GM12801 (cell line): ENCODE data around the gene PPFIA4.

ENCODE experiments used
- CTCF ChIP-seq: IDR thresholded peaks from one replicate; pipeline ENCODE4 v1.5.1; 2011; ENCODE audit warnings: control low read depth; ENCODE audit not compliant: insufficient read length; ENCODE audit errors: extremely low read depth

PPFIA4 gene

GRCh38 chr1:203026031-203026665, at the start of gene PPFIA4:
PPFIA4 (plus strand) TSS chr1:203026491; CDS start chr1:203039009, 12,518 bp downstream.
- no peak for TF ChIP-seq CTCF

DNA sequence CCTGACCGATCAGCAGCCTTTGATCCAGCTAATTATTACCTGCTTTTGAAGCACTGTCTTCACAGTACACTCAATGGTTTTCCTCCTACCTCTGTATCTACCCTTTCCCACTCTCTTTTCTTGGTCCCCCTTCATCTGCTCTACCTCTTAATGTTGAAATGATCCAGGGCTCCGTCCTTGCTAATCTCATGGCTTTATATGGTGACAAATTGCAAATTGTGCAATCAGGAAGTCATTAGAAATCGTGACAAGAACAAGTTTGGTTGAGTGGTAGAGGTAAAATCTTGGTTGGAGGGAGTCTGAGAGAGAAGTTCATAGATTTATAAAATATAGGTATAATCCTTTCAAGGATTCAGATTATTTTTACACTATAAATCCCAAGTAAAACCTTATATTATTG, 49.7 kb upstream of the PPFIA4 start:
- TF ChIP-seq CTCF = no peak

DNA sequence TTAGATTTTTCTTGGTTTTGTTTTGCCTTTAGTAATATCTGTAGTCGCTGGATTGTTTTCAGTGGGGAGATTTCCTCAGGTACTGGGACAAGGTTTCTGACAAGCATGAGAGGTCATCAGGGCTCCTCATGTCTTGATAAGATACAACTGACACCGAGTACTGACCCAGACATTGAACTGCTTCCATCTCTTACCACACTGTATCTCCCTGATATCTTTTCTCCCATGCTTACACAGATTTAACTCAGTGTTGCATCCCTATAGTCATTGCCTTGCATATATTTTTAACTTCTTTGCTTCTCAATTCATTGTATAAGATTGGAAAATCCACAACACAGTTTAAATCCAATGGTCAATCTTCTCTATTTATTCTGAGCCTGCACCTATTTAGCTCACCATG, 46.8 kb upstream of the PPFIA4 start:
- TF ChIP-seq CTCF = no peak

DNA sequence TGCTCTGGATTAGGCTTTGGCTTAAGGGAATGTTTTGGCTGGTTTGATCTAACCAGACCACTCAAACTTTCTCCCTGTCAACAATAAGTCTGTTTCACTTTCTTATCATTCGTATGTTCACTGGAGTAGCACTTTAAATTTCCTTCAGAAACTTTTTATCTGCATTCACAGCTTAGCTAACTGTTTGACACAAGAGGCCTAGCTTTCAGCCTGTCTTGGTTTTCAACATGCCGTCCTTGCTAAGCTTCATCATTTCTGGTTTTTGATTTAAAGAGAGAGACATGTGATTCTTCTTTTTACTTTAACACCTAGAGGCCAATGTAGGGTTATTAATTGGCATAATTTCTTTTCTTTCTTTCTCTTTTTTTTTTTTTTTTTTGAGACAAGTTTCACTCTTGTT, 44.4 kb upstream of the PPFIA4 start:
- no peak for TF ChIP-seq CTCF

DNA sequence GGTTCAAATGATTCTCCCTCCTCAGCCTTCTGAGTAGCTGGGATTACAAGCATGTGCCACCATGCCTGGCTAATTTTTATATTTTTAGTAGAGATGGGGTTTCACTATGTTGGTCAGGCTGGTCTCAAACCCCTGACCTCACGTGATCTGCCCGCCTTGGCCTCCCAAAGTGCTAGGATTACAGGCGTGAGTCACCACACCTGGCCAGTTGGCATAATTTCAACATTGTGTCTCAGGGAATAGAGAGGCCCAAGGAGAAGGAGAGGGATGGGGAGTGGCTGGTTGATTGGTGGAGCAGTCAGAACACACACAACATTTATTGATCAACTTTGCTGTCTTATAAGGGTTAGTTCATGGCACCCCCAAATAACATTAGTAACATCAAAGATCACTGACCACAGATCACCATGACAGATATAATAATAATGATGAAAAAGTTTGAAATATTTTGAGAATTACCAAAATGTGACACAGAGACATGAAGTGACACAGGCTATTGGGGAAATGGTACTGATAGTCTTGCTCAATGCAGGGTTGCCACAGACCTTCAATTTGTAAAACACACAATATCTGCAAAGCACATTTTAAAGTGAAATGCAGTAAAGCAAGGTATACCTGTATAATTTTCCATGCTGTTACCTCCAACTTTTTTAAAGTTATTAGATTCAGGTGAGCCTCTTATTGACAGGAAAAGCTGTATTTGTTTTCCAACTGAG, 43.4 kb upstream of the PPFIA4 start:
- no peak for TF ChIP-seq CTCF

DNA sequence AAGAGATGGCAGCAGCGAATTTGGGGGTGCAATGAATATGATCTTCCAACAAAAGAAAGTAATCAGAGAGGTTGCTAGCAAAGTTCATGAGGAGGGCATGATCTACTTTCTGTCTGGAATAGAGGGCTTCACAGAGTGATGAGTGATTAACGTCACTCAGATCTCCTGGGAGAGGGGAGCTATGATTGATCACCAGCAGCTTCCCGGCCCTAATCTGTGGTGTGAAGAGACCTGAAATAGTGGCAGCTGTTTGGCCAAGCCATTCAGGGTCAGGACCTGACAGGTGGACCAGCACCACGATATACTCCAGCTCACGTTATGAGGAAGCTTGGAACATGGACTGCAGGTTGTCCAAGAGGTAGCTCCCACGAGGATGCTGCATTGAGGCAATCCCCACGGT, 39.0 kb upstream of the PPFIA4 start:
- no peak for TF ChIP-seq CTCF

DNA sequence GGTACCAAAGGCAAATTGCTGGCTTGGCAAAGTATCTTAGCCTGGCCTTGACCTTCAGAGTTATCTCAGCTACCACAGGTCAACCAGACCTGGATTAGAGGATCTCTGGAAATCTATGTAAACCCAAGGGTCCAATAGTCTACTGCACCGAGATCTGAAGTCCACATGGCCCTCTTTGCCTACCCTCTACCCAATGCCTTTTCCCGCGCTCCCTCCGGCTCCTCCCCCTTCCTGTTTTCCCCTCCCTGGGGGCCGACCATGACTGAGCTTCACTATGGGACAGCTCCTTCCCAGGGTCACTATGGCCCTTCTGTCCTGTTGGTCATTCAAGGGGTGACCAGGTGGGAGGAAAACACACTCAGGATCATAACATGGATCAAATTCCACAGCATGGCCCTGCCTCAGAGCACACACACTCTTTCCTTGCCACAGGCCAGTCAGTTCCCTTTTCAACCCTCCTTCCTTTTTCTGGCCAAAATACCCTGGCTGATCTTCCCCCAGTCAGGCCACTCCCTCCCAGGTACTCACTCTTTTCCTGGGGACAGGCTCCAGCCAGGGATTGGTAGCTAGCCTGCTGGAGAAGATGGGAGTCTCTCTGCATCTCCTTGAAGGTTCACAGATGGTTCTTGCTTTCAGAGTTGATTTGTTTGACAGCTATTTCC, 38.2 kb upstream of the PPFIA4 start:
- TF ChIP-seq CTCF = no peak
